ENCODE measurements around the gene STXBP5.

The STXBP5 gene

GRCh38 chr6:147390909-147391536 is 186.8 kb downstream of the STXBP5 start:
- DNase-seq (ENCODE audit: low read depth, low spot score), result peak; percentile 11
- no peak overlapping the region for H3K4me3 ChIP-seq (ENCODE audit: low read length)

- H3K4me3 ChIP-seq (ENCODE audit: low read length), result no peak overlapping the region
- no peak for DNase-seq (ENCODE audit: low read depth, low spot score)
Observed at GRCh38 chr6:147392917-147393625, 188.9 kb downstream of the STXBP5 start.

GRCh38 chr6:147395158-147395557 is 190.9 kb downstream of the STXBP5 start:
- H3K4me3 ChIP-seq (ENCODE audit: low read length), result no peak overlapping the region
- no peak for DNase-seq (ENCODE audit: low read depth, low spot score)

GRCh38 chr6:147397306-147397705 is 193.1 kb downstream of the STXBP5 start:
- DNase-seq (ENCODE audit: low read depth, low spot score), result no peak
- H3K4me3 ChIP-seq (ENCODE audit: low read length), result no peak overlapping the region

DNA sequence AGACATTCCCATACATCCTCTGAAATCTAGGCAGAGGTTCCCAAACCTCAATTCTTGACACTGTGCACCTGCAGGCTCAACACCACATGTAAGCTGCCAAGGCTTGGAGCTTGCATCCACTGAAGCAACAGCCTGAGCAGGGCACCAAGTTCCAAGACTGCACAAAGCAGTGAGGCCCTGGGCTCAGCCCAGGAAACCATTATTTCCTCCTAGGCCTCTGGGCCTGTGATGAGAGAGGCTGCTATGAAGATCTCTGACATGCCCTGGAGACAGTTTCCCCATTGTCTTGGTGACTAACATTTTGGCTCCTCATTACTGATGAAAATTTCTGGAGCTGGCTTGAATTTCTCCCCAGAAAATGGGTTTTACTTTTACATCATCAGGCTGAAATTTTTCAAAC is 196.8 kb downstream of the STXBP5 start:
- H3K4me3 ChIP-seq (ENCODE audit: low read length), result no peak overlapping the region
- DNase-seq (ENCODE audit: low read depth, low spot score), result no peak

GRCh38 chr6:147401779-147402178 is 197.6 kb downstream of the STXBP5 start:
- H3K4me3 ChIP-seq (ENCODE audit: low read length), result no peak overlapping the region

GRCh38 chr6:147406783-147407182 is 202.6 kb downstream of the STXBP5 start:
- no peak for DNase-seq (ENCODE audit: low read depth, low spot score)
- H3K4me3 ChIP-seq (ENCODE audit: low read length), result no peak overlapping the region

More at GRCh38 chr6:147401779-147402178, 197.6 kb downstream of the STXBP5 start:
- no peak for DNase-seq (ENCODE audit: low read depth, low spot score)

DNA sequence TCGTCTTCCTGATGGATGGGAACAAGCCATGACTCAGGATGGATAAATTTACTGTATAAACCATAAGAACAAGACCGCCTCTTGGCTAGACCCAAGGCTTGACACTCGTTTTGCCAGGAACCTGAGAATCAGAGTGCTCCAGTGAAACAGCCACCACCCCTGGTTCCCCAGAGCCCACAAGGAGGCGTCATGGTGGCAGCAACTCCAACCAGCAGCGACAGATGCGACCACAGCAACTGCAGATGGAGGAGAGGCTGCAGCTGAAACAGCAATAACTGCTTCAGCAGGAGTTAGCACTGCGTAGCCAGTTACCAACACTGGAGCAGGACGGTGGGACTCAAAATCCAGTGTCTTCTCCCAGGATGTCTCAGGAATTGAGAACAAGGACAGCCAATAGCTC is 203.4 kb downstream of the STXBP5 start:
- no peak overlapping the region for H3K4me3 ChIP-seq (ENCODE audit: low read length)
- DNase-seq (ENCODE audit: low read depth, low spot score), result no peak

DNA sequence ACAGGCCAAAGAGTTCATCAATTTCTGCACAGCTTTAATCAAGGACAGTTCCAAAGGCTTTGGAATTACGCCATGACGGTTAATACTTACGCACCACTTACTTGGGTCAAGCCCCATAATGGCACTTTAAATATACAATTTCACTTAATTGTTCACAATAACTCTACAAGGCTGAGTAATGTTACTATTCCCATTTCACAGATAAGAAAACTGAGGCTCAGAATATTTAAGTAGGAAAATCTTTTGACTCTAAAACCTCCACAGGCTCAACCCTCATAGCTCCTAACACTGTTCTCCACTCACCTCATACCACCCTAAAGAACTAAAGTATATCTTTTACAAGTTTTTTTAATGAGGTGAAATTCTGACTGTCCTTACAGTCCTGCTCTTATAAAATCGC is 212.4 kb downstream of the STXBP5 start:
- H3K4me3 ChIP-seq (ENCODE audit: low read length), result no peak overlapping the region
- DNase-seq (ENCODE audit: low read depth, low spot score), result no peak

DNA sequence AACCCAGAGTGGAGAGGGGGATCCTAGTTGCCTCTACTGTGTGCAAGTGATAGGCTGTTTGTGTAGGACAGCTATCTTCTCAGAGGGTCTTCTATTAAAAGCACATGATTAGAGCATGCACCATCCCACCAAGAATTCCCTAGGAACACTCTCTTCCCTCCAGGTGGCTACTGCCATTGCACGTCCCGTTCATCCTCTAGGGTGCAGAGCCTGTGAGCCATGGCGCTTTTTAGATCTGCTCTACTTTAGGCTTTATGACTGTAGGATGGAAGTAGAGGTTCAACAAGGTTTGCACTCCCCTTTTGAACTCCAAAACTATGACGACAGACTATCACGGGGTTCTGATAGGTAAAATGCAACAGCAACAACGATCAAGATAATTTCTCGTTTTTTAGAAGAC is 213.7 kb downstream of the STXBP5 start:
- no peak for DNase-seq (ENCODE audit: low read depth, low spot score)
- H3K4me3 ChIP-seq (ENCODE audit: low read length), result no peak overlapping the region

GRCh38 chr6:147418523-147418922 is 214.3 kb downstream of the STXBP5 start:
- H3K4me3 ChIP-seq (ENCODE audit: low read length), result no peak overlapping the region
- no peak for DNase-seq (ENCODE audit: low read depth, low spot score)

GRCh38 chr6:147421903-147422302 is 217.7 kb downstream of the STXBP5 start:
- no peak overlapping the region for H3K4me3 ChIP-seq (ENCODE audit: low read length)
- DNase-seq (ENCODE audit: low read depth, low spot score), result no peak

- H3K4me3 ChIP-seq (ENCODE audit: low read length), result no peak overlapping the region
- DNase-seq (ENCODE audit: low read depth, low spot score), result no peak
Observed at GRCh38 chr6:147423111-147423510, 218.9 kb downstream of the STXBP5 start.

DNA sequence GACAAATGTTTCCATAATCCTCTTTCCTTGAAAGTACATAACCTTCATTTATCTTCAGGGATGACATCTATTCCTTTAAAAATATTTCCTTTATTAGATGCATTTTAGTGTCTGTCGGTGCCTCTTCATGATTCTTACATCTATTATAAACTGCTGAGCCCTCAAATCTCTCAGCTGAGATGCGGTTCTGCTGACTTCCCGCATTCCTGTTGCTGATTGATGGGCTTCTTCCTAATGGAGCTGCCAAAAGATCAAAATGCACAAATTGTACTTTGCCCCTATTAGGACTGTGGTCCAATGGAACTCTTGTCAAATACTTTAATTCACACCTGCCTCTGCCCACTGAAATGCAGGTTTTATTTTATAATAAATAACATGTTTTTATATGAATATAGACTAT is 225.6 kb downstream of the STXBP5 start:
- DNase-seq (ENCODE audit: low read depth, low spot score), result no peak
- no peak overlapping the region for H3K4me3 ChIP-seq (ENCODE audit: low read length)

DNA sequence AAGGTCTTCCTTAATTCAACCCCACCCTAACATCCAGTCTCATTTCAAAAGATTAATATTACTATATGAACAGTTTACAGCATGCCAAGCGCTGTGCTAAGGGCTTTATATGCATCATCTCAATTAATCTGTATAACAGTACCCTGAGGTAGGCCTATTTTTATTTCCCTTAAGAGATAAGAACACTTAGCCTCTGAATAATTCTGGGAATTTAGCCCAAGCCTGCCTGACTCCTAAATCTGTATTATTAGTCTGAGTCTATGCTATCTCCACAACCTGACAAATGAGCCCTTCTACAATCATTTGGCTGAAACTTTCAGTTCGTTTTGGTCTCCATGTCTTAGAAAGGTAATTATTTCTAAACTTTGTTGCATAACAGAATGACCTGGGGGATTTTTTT is 226.6 kb downstream of the STXBP5 start:
- DNase-seq (ENCODE audit: low read depth, low spot score), result no peak
- H3K4me3 ChIP-seq (ENCODE audit: low read length), result no peak overlapping the region

DNA sequence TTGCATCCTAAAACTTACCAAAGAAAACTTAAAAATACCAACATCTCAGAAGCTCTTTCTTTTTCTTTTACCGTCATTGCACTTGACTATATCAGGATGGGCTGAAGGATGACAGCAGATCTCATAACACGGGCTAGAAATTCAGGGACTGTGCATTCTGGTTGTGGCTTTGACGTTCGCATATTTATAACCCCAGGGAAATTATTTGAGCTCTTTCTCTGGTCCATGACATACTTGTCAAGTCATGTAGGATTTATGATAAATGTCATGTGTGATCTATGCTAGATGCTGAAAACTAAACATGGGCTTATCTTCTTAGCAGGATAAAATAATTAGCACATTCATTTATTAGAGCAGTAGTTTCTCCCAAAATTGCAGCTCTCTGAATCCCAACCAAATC is 229.9 kb downstream of the STXBP5 start:
- H3K4me3 ChIP-seq (ENCODE audit: low read length), result no peak overlapping the region
- DNase-seq (ENCODE audit: low read depth, low spot score), result no peak

GRCh38 chr6:147434516-147434915 is 230.3 kb downstream of the STXBP5 start:
- H3K4me3 ChIP-seq (ENCODE audit: low read length), result no peak overlapping the region
- DNase-seq (ENCODE audit: low read depth, low spot score), result no peak

DNA sequence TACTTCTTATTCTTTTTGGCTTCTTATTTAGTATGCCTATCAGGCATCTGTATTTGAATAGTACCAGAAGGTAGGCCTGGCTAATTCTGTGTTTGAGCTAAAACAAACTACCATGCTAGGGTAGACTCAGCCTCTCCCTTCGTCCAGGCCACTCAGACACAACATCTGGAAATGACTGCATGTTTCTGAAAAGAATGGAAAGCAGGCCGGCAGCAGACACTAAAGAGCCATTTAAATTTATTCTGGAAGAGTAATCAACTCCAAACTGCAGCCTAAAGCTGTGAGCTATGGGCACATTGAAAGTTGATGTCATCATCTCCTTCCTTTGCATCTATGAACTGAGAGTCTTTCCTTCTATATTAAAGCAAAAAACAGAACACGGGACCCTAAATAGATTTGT is 233.4 kb downstream of the STXBP5 start:
- no peak overlapping the region for H3K4me3 ChIP-seq (ENCODE audit: low read length)
- no peak for DNase-seq (ENCODE audit: low read depth, low spot score)

GRCh38 chr6:147438758-147439528 is 234.7 kb downstream of the STXBP5 start:
- H3K4me3 ChIP-seq (ENCODE audit: low read length), result no peak overlapping the region
- DNase-seq (ENCODE audit: low read depth, low spot score), result no peak
